T-cell (primary cell): Measurements from ENCODE around the gene OR6C2. TPM values are rescaled to one million over a fixed set of nuclear protein-coding genes. Genes with fewer than 3 reads are reported as not detected.
"Not testable (repeated sequence)": the region's sequence is repeated elsewhere in the genome, so short reads cannot be mapped to it uniquely, and the experiment has no call there.

Experiments
- ATAC-seq, 4 experiments: fragments of 200-7000 bp in 3 of 4; fragments of 150-1000 bp in 1 of 4; cut with Tn5 transposase; replicated peaks in 1 of 4; 1 replicate in 3 of 4; 2 replicates in 1 of 4; pipeline ENCODE4 v1.10.0; 2021; ENCODE audit warnings: moderate library complexity in 3 of 4, mild to moderate bottlenecking in 2 of 4, moderate number of reproducible peaks in 1 of 4
- CTCF ChIA-PET, 2 donors: fragments of 300-600 bp; sonication (Branson Sonifier 250); formaldehyde crosslinking; loops; one replicate each; lab custom pipeline; 2022; ENCODE audit warnings: antibody characterized with exemption in 2 of 2; lab: Charles Lee
- POLR2A ChIA-PET, 2 donors: fragments of 300-600 bp; sonication (Branson Sonifier 250); formaldehyde crosslinking; loops; one replicate each; lab custom pipeline; 2022; ENCODE audit warnings: antibody characterized with exemption in 2 of 2; lab: Charles Lee
- DNase-seq, 35 experiments: peaks; one replicate each; pipeline versions ENCODE4 v3.0.0 to v3.0.0-alpha.2; 2013 to 2023
- H3K27ac ChIP-seq: one replicate; pipeline ENCODE4 v1.5.1; 2013; ENCODE audit warnings: low read length
- H3K27me3 ChIP-seq, 2 experiments: replicated peaks in 1 of 2; 1 replicate in 1 of 2; 2 replicates in 1 of 2; pipeline versions ENCODE4 v1.6.1 to v1.7.0; 2013; ENCODE audit warnings: low read length in 1 of 2, mixed read lengths in 1 of 2; ENCODE audit not compliant: control insufficient read depth in 2 of 2, insufficient read depth in 2 of 2; ENCODE audit errors: extremely low read depth in 1 of 2
- H3K36me3 ChIP-seq, 2 donors: 1 replicate in 1 of 2; 2 replicates in 1 of 2; pipeline versions ENCODE4 v1.6.1 to v1.7.0; 2013; ENCODE audit warnings: low read length in 1 of 2; ENCODE audit not compliant: control insufficient read depth in 2 of 2, insufficient read depth in 1 of 2; ENCODE audit errors: extremely low read depth in 1 of 2
- H3K4me1 ChIP-seq, 2 experiments: 1 replicate in 1 of 2; 2 replicates in 1 of 2; pipeline versions ENCODE4 v1.6.1 to v1.7.0; 2013; ENCODE audit warnings: low read length in 2 of 2, mixed read lengths in 1 of 2; ENCODE audit not compliant: insufficient read depth in 2 of 2, control insufficient read depth in 1 of 2; ENCODE audit errors: extremely low read depth in 1 of 2
- H3K4me3 ChIP-seq, 2 donors: 1 replicate in 1 of 2; 2 replicates in 1 of 2; pipeline versions ENCODE4 v1.5.1 to v1.7.0; 2013; ENCODE audit warnings: mild to moderate bottlenecking in 2 of 2, low read length in 1 of 2, moderate library complexity in 1 of 2; ENCODE audit not compliant: control insufficient read depth in 1 of 2; ENCODE audit errors: extremely low read depth in 1 of 2
- H3K9me3 ChIP-seq: 2 replicates; pipeline ENCODE4 v1.7.0; 2013
- H3K27ac Mint-ChIP-seq, 2 donors: one replicate each; pipeline ENCODE4 v1.8.0; 2020 to 2021; ENCODE audit warnings: mild to moderate bottlenecking in 2 of 2, mixed read lengths in 2 of 2
- H3K27me3 Mint-ChIP-seq, 2 donors: one replicate each; pipeline ENCODE4 v1.8.0; 2021 to 2022; ENCODE audit warnings: mixed read lengths in 2 of 2
- H3K36me3 Mint-ChIP-seq: one replicate; pipeline ENCODE4 v1.8.0; 2021; ENCODE audit warnings: mixed read lengths
- H3K4me1 Mint-ChIP-seq, 3 donors: one replicate each; pipeline ENCODE4 v1.8.0; 2020 to 2022; ENCODE audit warnings: mixed read lengths in 3 of 3, mild to moderate bottlenecking in 1 of 3
- H3K4me3 Mint-ChIP-seq, 3 donors: one replicate each; pipeline ENCODE4 v1.8.0; 2020 to 2022; ENCODE audit warnings: mild to moderate bottlenecking in 3 of 3, mixed read lengths in 3 of 3, moderate library complexity in 3 of 3
- H3K9me3 Mint-ChIP-seq, 3 donors: one replicate each; pipeline ENCODE4 v1.8.0; 2020 to 2022; ENCODE audit warnings: mixed read lengths in 3 of 3
- WGBS: methylation state at CpG from one replicate; pipeline ENCODE4 v1.1.5; 2013; ENCODE audit warnings: missing lambda C conversion rate; ENCODE audit not compliant: insufficient coverage; 5-methylcytosine and 5-hydroxymethylcytosine counted together
- total RNA-seq, 35 experiments: library from RNA in 6 of 35; stranded (reverse) in 6 of 35; fragments of 120-200 nt in 1 of 35; gene quantifications; one replicate each; pipeline versions ENCODE4 v1.2.1 to v1.2.4 and lab custom pipeline; 2013 to 2026

Gene OR6C2
- total RNA-seq (not detected), total RNA-seq (lab: John Stamatoyannopoulos, UW) (0 to 0.07 (median 0) reads per million in 29 experiments)
- not detected for total RNA-seq (2013)

GRCh38 chr12:55443776-55444175 is at the start of gene OR6C2:
Gene OR6C2, plus strand, starts transcription at chr12:55444076. Its CDS starts 8,138 bp downstream, at chr12:55452214.
- Mint-ChIP-seq H3K36me3 (no peaks in the 10 kb centered on the region), H3K4me3 (no peak within 1 kb of the TSS), H3K27me3 (peaks cover 15 to 17% of the 10 kb centered on the region in 2 donors), H3K27ac (no peak within 1 kb of the TSS), H3K9me3 (peaks cover 0 to 22% (median 19%) of the 10 kb centered on the region in 3 donors), H3K4me1 (no peaks in the 10 kb centered on the region)
- no peaks in the 10 kb centered on the region for H3K27me3 ChIP-seq
- ATAC-seq (no peak), DNase-seq (no peak)
- H3K9me3 ChIP-seq = no peaks in the 10 kb centered on the region
- H3K27ac ChIP-seq = no peak within 1 kb of the TSS
- H3K4me1 ChIP-seq = no peaks in the 10 kb centered on the region
- POLR2A ChIA-PET = no interaction called here
- CTCF ChIA-PET = interaction anchor here in 1 of 2 donors (0.7 kb wide), 1 partner anchor 10 kb away, joined by 3 read pairs; no protein-coding TSS in a partner anchor
- no peak within 1 kb of the TSS for H3K4me3 ChIP-seq
- no CpG with 5 or more reads among the region's 2 CpGs for WGBS
- no peaks in the 10 kb centered on the region for H3K36me3 ChIP-seq

GRCh38 chr12:55396326-55396725 is 47.5 kb upstream of the OR6C2 start:
- POLR2A ChIA-PET = no interaction called here

DNA sequence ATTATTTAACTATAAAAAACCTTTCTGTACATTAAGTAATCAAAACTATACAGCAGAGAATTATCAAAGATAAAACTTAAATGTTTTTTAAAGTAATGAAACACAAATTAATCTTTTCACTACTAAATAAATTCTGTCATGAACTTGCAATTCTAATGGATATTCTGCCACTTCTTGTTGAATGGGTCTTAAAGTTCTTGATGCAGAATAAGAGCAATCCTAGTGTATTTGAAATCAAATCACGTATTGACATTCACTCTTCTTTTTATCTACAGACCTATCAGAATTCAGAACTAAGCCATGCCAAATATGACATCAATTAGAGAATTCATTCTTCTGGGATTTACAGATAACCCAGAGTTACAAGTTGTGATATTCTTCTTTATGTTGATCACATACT is 43.6 kb upstream of the OR6C2 start, which contains the start of gene OR6C65:
Gene OR6C65, plus strand, starts transcription at position 301 of the 400 bp plus-strand sequence. Its CDS starts 0 bp downstream, at position 301.
- Mint-ChIP-seq H3K4me1 (no peaks in the 10 kb centered on the region), H3K36me3 (no peaks in the 10 kb centered on the region), H3K27me3 (peaks cover 14 to 25% of the 10 kb centered on the region in 2 donors), H3K9me3 (peaks cover 0 to 4% (median 0%) of the 10 kb centered on the region in 3 donors), H3K27ac (no peak within 1 kb of the TSS), H3K4me3 (no peak within 1 kb of the TSS)
- H3K4me3 ChIP-seq = no peak within 1 kb of the TSS
- CTCF ChIA-PET = no interaction called here
- H3K27me3 ChIP-seq = no peaks in the 10 kb centered on the region
- no peaks in the 10 kb centered on the region for H3K36me3 ChIP-seq
- whole genome bisulfite sequencing = no CpG with 5 or more reads among the region's 1 CpG
- DNase-seq (no peak), ATAC-seq (no peak)
- no peak within 1 kb of the TSS for H3K27ac ChIP-seq
- no peaks in the 10 kb centered on the region for H3K9me3 ChIP-seq
- H3K4me1 ChIP-seq = no peaks in the 10 kb centered on the region
- POLR2A ChIA-PET = no interaction called here

More at GRCh38 chr12:55396326-55396725, 47.5 kb upstream of the OR6C2 start:
- ATAC-seq = no peak
- Mint-ChIP-seq H3K27ac (no peak overlapping the region), H3K36me3 (no peaks in the 10 kb centered on the region), H3K4me3 (no peak overlapping the region), H3K9me3 (no peaks in the 10 kb centered on the region), H3K4me1 (no peaks in the 10 kb centered on the region), H3K27me3 (peaks cover 16 to 22% of the 10 kb centered on the region in 2 donors)
- H3K27me3 ChIP-seq = peaks cover 0 to 11% of the 10 kb centered on the region in 2 experiments
- no peak overlapping the region for H3K4me3 ChIP-seq
- CTCF ChIA-PET = no interaction called here
- H3K27ac ChIP-seq = no peak overlapping the region
- no peaks in the 10 kb centered on the region for H3K4me1 ChIP-seq
- no peaks in the 10 kb centered on the region for H3K36me3 ChIP-seq
- DNase-seq = no peak
- no CpG with 5 or more reads among the region's 1 CpG for WGBS
- H3K9me3 ChIP-seq = no peaks in the 10 kb centered on the region

DNA sequence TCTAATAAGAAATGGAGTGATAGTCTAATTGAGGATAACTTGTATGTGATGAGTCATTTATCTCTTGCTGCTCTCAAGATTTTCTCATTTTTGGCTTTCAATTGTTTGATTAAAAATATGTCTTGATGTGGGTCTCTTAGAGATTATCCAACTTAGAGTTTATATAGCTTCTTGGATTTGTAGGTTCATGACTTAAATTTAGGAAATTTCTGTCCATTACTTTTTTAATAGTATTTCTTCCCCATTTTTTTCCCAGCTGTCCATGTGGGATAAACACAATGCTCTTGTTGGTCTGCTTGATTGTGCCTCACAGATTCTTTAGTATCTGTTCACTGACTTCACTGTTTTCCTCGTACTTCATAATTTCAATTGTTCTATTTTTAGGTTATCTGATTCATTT is 36.0 kb upstream of the OR6C2 start:
- POLR2A ChIA-PET = no interaction called here
- DNase-seq (no peak), ATAC-seq (no peak)
- H3K9me3 ChIP-seq = no peaks in the 10 kb centered on the region
- Mint-ChIP-seq H3K9me3 (peaks cover 0 to 12% (median 4%) of the 10 kb centered on the region in 3 donors), H3K4me3 (no peak overlapping the region), H3K27ac (no peak overlapping the region), H3K27me3 (peaks cover 1 to 4% of the 10 kb centered on the region in 2 donors), H3K36me3 (no peaks in the 10 kb centered on the region), H3K4me1 (no peaks in the 10 kb centered on the region)
- CTCF ChIA-PET = no interaction called here
- H3K4me1 ChIP-seq = no peaks in the 10 kb centered on the region
- no peaks in the 10 kb centered on the region for H3K36me3 ChIP-seq
- no CpG with 5 or more reads among the region's 1 CpG for whole genome bisulfite sequencing
- H3K27ac ChIP-seq = no peak overlapping the region
- no peak overlapping the region for H3K4me3 ChIP-seq
- H3K27me3 ChIP-seq = no peaks in the 10 kb centered on the region

DNA sequence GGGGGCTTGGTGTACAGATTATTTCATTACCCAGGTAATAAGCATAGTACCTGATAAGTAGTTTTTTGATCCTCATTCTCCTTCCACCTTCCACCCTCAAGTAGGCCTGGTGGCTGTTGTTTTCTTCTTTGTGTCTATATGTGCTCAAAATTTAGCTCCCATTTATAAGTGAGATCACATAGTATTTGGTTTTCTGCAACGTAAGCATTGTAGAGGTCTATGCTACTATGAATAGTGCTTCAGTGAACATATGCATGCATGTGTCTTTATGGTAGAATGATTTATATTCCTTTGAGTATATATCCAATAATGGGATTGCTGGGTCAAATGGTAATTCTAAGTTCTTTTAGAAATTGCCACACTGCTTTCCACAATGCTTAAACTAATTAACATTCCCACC is 34.7 kb upstream of the OR6C2 start:
- H3K27ac ChIP-seq, H3K4me1 Mint-ChIP-seq, H3K4me3 ChIP-seq, H3K27me3 Mint-ChIP-seq, CTCF ChIA-PET, H3K9me3 Mint-ChIP-seq, H3K4me1 ChIP-seq, H3K4me3 Mint-ChIP-seq, H3K27ac Mint-ChIP-seq, DNase-seq, POLR2A ChIA-PET, H3K9me3 ChIP-seq, H3K36me3 Mint-ChIP-seq, H3K27me3 ChIP-seq, H3K36me3 ChIP-seq, ATAC-seq: not testable (repeated sequence)
- WGBS = no CpG with 5 or more reads among the region's 1 CpG

DNA sequence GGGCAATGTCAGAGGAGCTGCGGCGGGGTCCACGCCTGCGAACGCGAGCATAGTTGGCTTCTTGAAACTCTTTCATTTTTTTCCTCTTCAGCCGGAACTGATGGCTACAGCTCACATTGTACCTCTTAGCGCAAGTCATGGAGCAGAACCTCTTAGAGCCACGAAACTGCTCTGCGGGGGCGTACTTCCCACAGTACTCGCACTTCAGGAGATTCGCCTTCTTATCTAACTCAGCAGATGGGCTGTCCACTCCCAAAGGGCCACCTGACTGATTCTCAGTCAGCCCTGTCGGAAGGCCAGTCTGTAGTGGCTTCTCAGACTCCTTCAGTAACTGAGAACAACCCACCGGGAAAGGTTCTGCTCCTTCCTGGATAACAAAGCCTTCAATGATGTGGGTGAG is 31.7 kb upstream of the OR6C2 start:
- ATAC-seq, H3K4me3 ChIP-seq, H3K27ac Mint-ChIP-seq, DNase-seq, H3K4me1 Mint-ChIP-seq, H3K4me3 Mint-ChIP-seq, H3K9me3 Mint-ChIP-seq, CTCF ChIA-PET, H3K4me1 ChIP-seq, H3K36me3 ChIP-seq, H3K36me3 Mint-ChIP-seq, H3K27ac ChIP-seq, POLR2A ChIA-PET, H3K27me3 ChIP-seq, H3K9me3 ChIP-seq: not testable (repeated sequence)
- 97% methylated on average over 10 of the region's 15 CpGs for WGBS
- H3K27me3 Mint-ChIP-seq = peaks cover 30 to 31% of the 10 kb centered on the region in 2 donors
